GM21723 (cell line): ENCODE measurements around the gene FITM1.

Experiments used
- ATAC-seq: cut with Tn5 transposase; IDR thresholded peaks from one replicate; pipeline ENCODE4 v1.9.1; 2021; ENCODE audit warnings: mild to moderate bottlenecking, moderate library complexity; ENCODE audit not compliant: unreplicated experiment

Gene FITM1

GRCh38 chr14:24130380-24130716 is at the start of gene FITM1:
Gene FITM1, plus strand, starts transcription at chr14:24130659. Its CDS starts 905 bp downstream, at chr14:24131564.
- ATAC-seq, result no peak

- ATAC-seq, result peak; percentile 93
These were observed 49.3 kb upstream of the FITM1 start for GRCh38 chr14:24080888-24081738.

GRCh38 chr14:24081739-24082211 is 48.7 kb upstream of the FITM1 start:
- no peak for ATAC-seq

GRCh38 chr14:24082411-24083080 is 47.9 kb upstream of the FITM1 start:
- ATAC-seq, result no peak

- no peak for ATAC-seq
These were observed 47.0 kb upstream of the FITM1 start for GRCh38 chr14:24083462-24083861.

GRCh38 chr14:24084440-24084839 is 46.0 kb upstream of the FITM1 start:
- no peak for ATAC-seq

- no peak for ATAC-seq
These were observed 45.2 kb upstream of the FITM1 start for GRCh38 chr14:24085215-24085614.

GRCh38 chr14:24086193-24086955 is 44.1 kb upstream of the FITM1 start:
- ATAC-seq, result no peak

GRCh38 chr14:24087004-24087403 is 43.5 kb upstream of the FITM1 start:
- ATAC-seq, result no peak

GRCh38 chr14:24088095-24088494 is 42.4 kb upstream of the FITM1 start:
- ATAC-seq, result no peak

- ATAC-seq, result no peak
These were observed 40.6 kb upstream of the FITM1 start for GRCh38 chr14:24089890-24090289.

- ATAC-seq, result no peak
These were observed 38.4 kb upstream of the FITM1 start for GRCh38 chr14:24092110-24092504.

GRCh38 chr14:24092505-24093206 is 37.8 kb upstream of the FITM1 start:
- ATAC-seq, result no peak

GRCh38 chr14:24093207-24093900 is 37.1 kb upstream of the FITM1 start:
- ATAC-seq, result no peak

- ATAC-seq, result peak; percentile 51
These were observed 36.3 kb upstream of the FITM1 start, which contains the start of gene PCK2 for GRCh38 chr14:24093901-24094840. Gene PCK2, plus strand, starts transcription at chr14:24094311. Its CDS starts 95 bp downstream, at chr14:24094406.

GRCh38 chr14:24094841-24095270 is 35.6 kb upstream of the FITM1 start:
- peak; percentile 7 for ATAC-seq

- peak; percentile 72 for ATAC-seq
These were observed 35.0 kb upstream of the FITM1 start for GRCh38 chr14:24095271-24096068.

- no peak for ATAC-seq
These were observed 33.8 kb upstream of the FITM1 start for GRCh38 chr14:24096545-24097181.
